ENCODE data around the gene DPP10. TPM values are rescaled to one million over a fixed set of nuclear protein-coding genes. Genes with fewer than 3 reads are reported as not detected.

The DPP10 gene
- total RNA-seq, 2 experiments from 2014 or later, result not detected

DNA sequence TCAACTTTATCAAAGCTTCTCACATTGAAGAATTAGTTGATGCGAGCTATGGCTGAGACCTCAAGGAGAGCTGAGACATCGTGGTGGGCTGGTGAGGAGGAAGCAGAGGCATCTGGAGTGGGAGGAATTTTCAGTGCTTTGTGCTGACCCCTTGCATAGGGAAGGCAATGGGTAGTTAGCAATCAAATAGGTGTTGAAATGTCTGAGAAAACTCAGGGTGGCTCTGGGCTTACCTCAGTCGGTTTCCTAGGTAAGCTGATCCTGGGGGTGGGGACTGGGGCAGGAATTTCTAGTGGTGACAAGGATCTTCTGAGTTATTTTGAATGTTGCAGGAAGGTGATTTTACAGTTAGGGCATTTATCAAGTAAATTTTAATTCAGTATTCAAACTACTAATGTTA, 20.7 kb upstream of the DPP10 start:
- Mint-ChIP-seq H3K4me1 (ENCODE audit: low read depth) (no peaks in the 10 kb centered on the region), H3K27me3 (no peaks in the 10 kb centered on the region), H3K36me3 (ENCODE audit: low read depth) (no peaks in the 10 kb centered on the region), H3K4me3 (no peak overlapping the region), H3K9me3 (no peaks in the 10 kb centered on the region), H3K27ac (no peak overlapping the region)
- POLR2A ChIA-PET, result interaction anchor here (1.0 kb wide), 1 partner anchor 10 kb away, joined by 3 read pairs; no protein-coding TSS in a partner anchor
- TF ChIP-seq, protein P1, sequence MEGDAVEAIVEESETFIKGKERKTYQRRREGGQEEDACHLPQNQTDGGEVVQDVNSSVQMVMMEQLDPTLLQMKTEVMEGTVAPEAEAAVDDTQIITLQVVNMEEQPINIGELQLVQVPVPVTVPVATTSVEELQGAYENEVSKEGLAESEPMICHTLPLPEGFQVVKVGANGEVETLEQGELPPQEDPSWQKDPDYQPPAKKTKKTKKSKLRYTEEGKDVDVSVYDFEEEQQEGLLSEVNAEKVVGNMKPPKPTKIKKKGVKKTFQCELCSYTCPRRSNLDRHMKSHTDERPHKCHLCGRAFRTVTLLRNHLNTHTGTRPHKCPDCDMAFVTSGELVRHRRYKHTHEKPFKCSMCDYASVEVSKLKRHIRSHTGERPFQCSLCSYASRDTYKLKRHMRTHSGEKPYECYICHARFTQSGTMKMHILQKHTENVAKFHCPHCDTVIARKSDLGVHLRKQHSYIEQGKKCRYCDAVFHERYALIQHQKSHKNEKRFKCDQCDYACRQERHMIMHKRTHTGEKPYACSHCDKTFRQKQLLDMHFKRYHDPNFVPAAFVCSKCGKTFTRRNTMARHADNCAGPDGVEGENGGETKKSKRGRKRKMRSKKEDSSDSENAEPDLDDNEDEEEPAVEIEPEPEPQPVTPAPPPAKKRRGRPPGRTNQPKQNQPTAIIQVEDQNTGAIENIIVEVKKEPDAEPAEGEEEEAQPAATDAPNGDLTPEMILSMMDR (IDR thresholded peaks at IDR 0.05), result no peak
- CTCF ChIA-PET, result no interaction called here
- no peak for ATAC-seq
- intact Hi-C loops (cut with micrococcal nuclease), result no loop called here
- no peak for DNase-seq

DNA sequence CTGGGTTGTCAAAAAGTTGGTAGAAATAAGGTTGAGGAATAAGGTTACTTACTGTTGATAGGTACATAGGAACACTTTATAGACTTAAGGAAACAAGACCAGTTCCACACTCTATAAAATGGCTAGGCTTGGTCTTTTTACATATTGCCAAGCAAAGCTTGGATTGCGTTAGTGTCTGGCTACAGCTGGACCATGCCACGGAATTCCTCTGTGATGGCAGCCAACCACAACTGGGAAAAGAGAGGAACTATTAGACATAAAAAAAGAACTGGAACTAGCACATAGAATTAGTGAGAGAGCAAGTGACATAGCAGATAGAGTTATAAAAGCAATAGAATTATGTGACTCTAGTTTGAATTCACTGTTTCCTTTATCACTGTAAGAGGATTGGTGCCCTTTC, 17.7 kb upstream of the DPP10 start:
- POLR2A ChIA-PET, result no interaction called here
- Mint-ChIP-seq H3K4me1 (ENCODE audit: low read depth) (no peaks in the 10 kb centered on the region), H3K27me3 (no peaks in the 10 kb centered on the region), H3K27ac (no peak overlapping the region), H3K4me3 (no peak overlapping the region), H3K9me3 (no peaks in the 10 kb centered on the region), H3K36me3 (ENCODE audit: low read depth) (no peaks in the 10 kb centered on the region)
- intact Hi-C loops (cut with micrococcal nuclease), result no loop called here
- TF ChIP-seq, protein P1 (IDR thresholded peaks at IDR 0.05), result no peak
- no peak for DNase-seq
- CTCF ChIA-PET, result no interaction called here
- ATAC-seq, result no peak

DNA sequence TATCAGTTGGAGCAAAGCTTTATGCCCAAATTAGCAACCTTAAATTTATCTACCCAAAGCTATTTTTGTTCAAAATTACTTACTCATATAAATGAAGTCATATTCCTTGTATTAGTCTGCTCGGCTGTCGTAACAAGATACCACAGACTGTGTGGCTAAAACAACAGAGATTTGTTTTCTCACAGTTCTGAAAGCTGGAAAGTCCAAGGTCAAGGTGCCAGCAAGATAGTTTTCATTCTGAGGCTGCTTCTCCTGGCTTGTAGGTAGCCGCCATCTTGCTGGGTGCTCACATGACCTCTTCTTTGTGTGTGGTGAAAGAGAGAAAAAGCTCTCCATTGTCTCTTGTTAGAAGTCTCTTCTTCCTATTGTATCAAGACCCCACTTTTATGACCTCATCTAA, 15.7 kb upstream of the DPP10 start:
- POLR2A ChIA-PET, result no interaction called here
- H3K9me3 Mint-ChIP-seq, result no peaks in the 10 kb centered on the region
- DNase-seq (no peak), ATAC-seq (no peak)
- CTCF ChIA-PET, result no interaction called here
- H3K27me3 Mint-ChIP-seq, result no peaks in the 10 kb centered on the region
- no peaks in the 10 kb centered on the region for H3K4me1 Mint-ChIP-seq (ENCODE audit: low read depth)
- no peaks in the 10 kb centered on the region for H3K36me3 Mint-ChIP-seq (ENCODE audit: low read depth)
- intact Hi-C loops (cut with micrococcal nuclease), result no loop called here
- TF ChIP-seq, protein P1 (IDR thresholded peaks at IDR 0.05), result no peak
- no peak overlapping the region for H3K27ac Mint-ChIP-seq
- H3K4me3 Mint-ChIP-seq, result no peak overlapping the region

DNA sequence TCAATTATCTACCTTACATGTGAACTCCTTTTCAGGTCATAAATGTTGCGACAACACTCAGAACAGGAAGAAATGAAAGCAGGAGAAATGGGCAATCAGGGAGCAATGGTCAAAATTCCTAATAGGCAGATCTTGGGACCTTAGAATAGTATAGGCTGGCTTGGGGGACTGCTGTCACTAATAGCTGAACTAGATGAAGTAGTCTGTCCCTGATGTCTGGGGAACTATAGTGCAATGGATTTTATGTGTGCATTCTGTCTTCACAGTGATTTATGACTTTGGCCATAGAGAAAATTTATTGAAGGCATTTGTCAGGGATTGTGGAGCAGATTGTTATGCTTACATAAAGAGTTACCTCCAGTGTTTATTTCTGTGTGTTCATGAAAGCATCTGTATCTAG, 6.1 kb upstream of the DPP10 start:
- Mint-ChIP-seq H3K4me3 (no peak overlapping the region), H3K36me3 (ENCODE audit: low read depth) (no peaks in the 10 kb centered on the region), H3K4me1 (ENCODE audit: low read depth) (no peaks in the 10 kb centered on the region), H3K9me3 (peaks cover 3% of the 10 kb centered on the region), H3K27me3 (peaks cover 7% of the 10 kb centered on the region), H3K27ac (no peak overlapping the region)
- DNase-seq, result no peak
- TF ChIP-seq, protein P1 (IDR thresholded peaks at IDR 0.05), result no peak
- ATAC-seq, result no peak
- CTCF ChIA-PET, result no interaction called here
- POLR2A ChIA-PET, result no interaction called here
- intact Hi-C loops (cut with micrococcal nuclease), result no loop called here

DNA sequence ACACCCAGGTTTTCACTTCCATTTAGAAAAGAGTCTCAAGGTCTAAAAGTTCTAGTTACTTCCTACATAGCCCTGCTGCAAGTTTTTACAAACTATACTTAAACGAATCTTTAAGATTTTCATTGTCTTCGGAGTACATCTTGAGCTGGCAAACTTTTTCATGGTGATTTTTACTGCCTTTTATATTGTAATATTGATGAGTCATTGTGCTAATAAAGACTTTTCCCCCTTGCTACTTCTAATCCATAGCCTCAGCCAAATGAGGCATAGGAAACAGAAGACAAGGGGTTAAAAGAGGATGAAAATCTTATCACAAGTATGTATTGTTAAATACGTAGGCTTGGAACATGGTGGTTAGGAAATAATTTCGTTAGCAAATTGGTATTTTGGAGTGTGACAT, 4.1 kb downstream of the DPP10 start:
- Mint-ChIP-seq H3K9me3 (no peaks in the 10 kb centered on the region), H3K27ac (no peak overlapping the region), H3K36me3 (ENCODE audit: low read depth) (no peaks in the 10 kb centered on the region), H3K27me3 (peaks cover 11% of the 10 kb centered on the region), H3K4me3 (no peak overlapping the region), H3K4me1 (ENCODE audit: low read depth) (no peaks in the 10 kb centered on the region)
- intact Hi-C loops (cut with micrococcal nuclease), result no loop called here
- DNase-seq (no peak), ATAC-seq (no peak)
- TF ChIP-seq, protein P1 (IDR thresholded peaks at IDR 0.05), result no peak
- ChIA-PET POLR2A (no interaction called here), CTCF (no interaction called here)

Measured in activated CD8-positive, alpha-beta T cell treated with anti-CD3 and anti-CD28 coated beads for 36 hours (primary cell).